COR-L47 (cell line): ENCODE results near the gene ULK2.

Experiments used
- DNase-seq: peaks from one replicate; lab custom pipeline; 2025; lab: John Stamatoyannopoulos, UW

Gene ULK2

GRCh38 chr17:19747159-19747719, 120.5 kb downstream of the ULK2 start:
- no peak for DNase-seq

GRCh38 chr17:19746517-19746916, 121.2 kb downstream of the ULK2 start:
- no peak for DNase-seq

- DNase-seq = peak; percentile 39
These were observed 122.6 kb downstream of the ULK2 start for GRCh38 chr17:19744922-19745757.

GRCh38 chr17:19744492-19744891, 123.2 kb downstream of the ULK2 start:
- DNase-seq = no peak

GRCh38 chr17:19743101-19744100, 124.3 kb downstream of the ULK2 start:
- DNase-seq = no peak

GRCh38 chr17:19742495-19742894, 125.2 kb downstream of the ULK2 start:
- no peak for DNase-seq

- no peak for DNase-seq
These were observed 125.8 kb downstream of the ULK2 start for GRCh38 chr17:19741832-19742457.

GRCh38 chr17:19740933-19741332, 126.8 kb downstream of the ULK2 start:
- DNase-seq = no peak

- no peak for DNase-seq
These were observed 128.2 kb downstream of the ULK2 start for GRCh38 chr17:19739241-19740201.

- DNase-seq = no peak
These were observed 129.0 kb downstream of the ULK2 start for GRCh38 chr17:19738757-19739156.

- no peak for DNase-seq
These were observed 129.7 kb downstream of the ULK2 start for GRCh38 chr17:19738073-19738449.

- DNase-seq = no peak
These were observed 130.2 kb downstream of the ULK2 start for GRCh38 chr17:19737305-19738072.

- no peak for DNase-seq
These were observed 131.7 kb downstream of the ULK2 start for GRCh38 chr17:19736071-19736470.

GRCh38 chr17:19733953-19734526, 133.7 kb downstream of the ULK2 start:
- no peak for DNase-seq

GRCh38 chr17:19731626-19732025, 136.1 kb downstream of the ULK2 start:
- DNase-seq = no peak

GRCh38 chr17:19730843-19731242, 136.9 kb downstream of the ULK2 start:
- DNase-seq = no peak

- DNase-seq = no peak
These were observed 137.8 kb downstream of the ULK2 start for GRCh38 chr17:19729900-19730299.

- DNase-seq = peak; percentile 60
These were observed 139.6 kb downstream of the ULK2 start for GRCh38 chr17:19728084-19728495.

- no peak for DNase-seq
These were observed 140.1 kb downstream of the ULK2 start for GRCh38 chr17:19727501-19728078.
